A549 (cell line): ENCODE results near the gene PDIA5.

Source experiments
- CEBPB ChIP-seq, 2 experiments: fragments of >200 bp in 1 of 2; sonication (Bioruptor Twin) in 1 of 2; formaldehyde crosslinking in 1 of 2; IDR thresholded peaks; 2 replicates each; pipeline ENCODE4 v1.6.1; 2012 to 2016
- RCOR1 ChIP-seq: fragments of 150-350 bp; IDR thresholded peaks from 2 replicates; pipeline ENCODE4 v1.6.1; 2014; ENCODE audit warnings: antibody characterized with exemption, low read length, low read depth
- SMC3 ChIP-seq: fragments of >200 bp; sonication (Bioruptor Twin); formaldehyde crosslinking; IDR thresholded peaks from 3 replicates; pipeline ENCODE4 v1.6.1; 2018; ENCODE audit warnings: inconsistent platforms

DNA sequence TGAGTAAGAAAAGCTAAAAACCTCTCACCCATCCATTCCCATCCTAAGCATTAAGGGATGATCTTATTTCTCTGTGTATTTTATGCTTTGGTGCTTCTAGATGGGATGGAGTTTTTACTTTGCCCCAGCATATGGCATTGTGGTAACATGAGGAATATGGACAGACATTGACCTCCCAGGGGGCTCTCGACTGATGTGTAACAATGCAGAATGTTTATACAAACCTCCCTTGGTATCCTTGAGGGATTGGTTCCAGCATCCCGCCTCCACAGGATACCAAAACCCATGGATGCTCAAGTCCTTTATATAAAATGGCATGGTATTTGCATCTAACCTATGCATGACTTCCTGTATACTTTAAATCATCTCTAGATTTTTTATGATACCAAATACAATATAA is 21.6 kb downstream of the PDIA5 start:
- TF ChIP-seq RCOR1 = no peak
- TF ChIP-seq CEBPB (IDR thresholded peaks at IDR 0.05) = no peak
- no peak for TF ChIP-seq SMC3
